H9 (cell line): Measurements from ENCODE around the gene IL11RA. TPM values are rescaled to one million over a fixed set of nuclear protein-coding genes. Genes with fewer than 3 reads are reported as not detected.

ENCODE experiments used
- DNase-seq: peaks from one replicate; pipeline ENCODE4 v3.0.0-alpha.2; 2017
- H2AFZ ChIP-seq: one replicate; pipeline ENCODE4 v1.6.1; 2013; ENCODE audit warnings: mild to moderate bottlenecking, low read length, control low read depth, moderate library complexity
- H2AK5ac ChIP-seq: 2 replicates; pipeline ENCODE4 v1.6.1; 2013; ENCODE audit warnings: low read length, control low read depth, mixed read lengths; ENCODE audit not compliant: insufficient read length
- H2BK120ac ChIP-seq: one replicate; pipeline ENCODE4 v1.6.1; 2013; ENCODE audit warnings: low read depth, mild to moderate bottlenecking, low read length, control low read depth, inconsistent platforms; ENCODE audit not compliant: poor library complexity, severe bottlenecking
- H2BK12ac ChIP-seq: 2 replicates; pipeline ENCODE4 v1.6.1; 2013; ENCODE audit warnings: low read length, control low read depth, mixed read lengths, low read depth; ENCODE audit not compliant: insufficient read length
- H2BK15ac ChIP-seq: 2 replicates; pipeline ENCODE4 v1.6.1; 2013; ENCODE audit warnings: low read depth, low read length, control low read depth
- H2BK20ac ChIP-seq: one replicate; pipeline ENCODE4 v1.6.1; 2013; ENCODE audit warnings: low read depth, mild to moderate bottlenecking, low read length, control low read depth, inconsistent platforms; ENCODE audit not compliant: poor library complexity, severe bottlenecking
- H2BK5ac ChIP-seq: 2 replicates; pipeline ENCODE4 v1.6.1; 2013; ENCODE audit warnings: low read length, control low read depth, mixed read lengths; ENCODE audit not compliant: insufficient read length
- H3K14ac ChIP-seq: 2 replicates; pipeline ENCODE4 v1.6.1; 2013; ENCODE audit warnings: low read length, control low read depth; ENCODE audit not compliant: insufficient read depth
- H3K18ac ChIP-seq: 2 replicates; pipeline ENCODE4 v1.6.1; 2013; ENCODE audit warnings: low read depth, mild to moderate bottlenecking, mixed read lengths, low read length, control low read depth; ENCODE audit not compliant: insufficient read length
- H3K23ac ChIP-seq: 2 replicates; pipeline ENCODE4 v1.6.1; 2013; ENCODE audit warnings: low read length, control low read depth, mixed read lengths, low read depth; ENCODE audit not compliant: insufficient read length
- H3K23me2 ChIP-seq: 2 replicates; pipeline ENCODE4 v1.6.1; 2013; ENCODE audit warnings: low read depth, mild to moderate bottlenecking, mixed read lengths, low read length, control low read depth; ENCODE audit not compliant: insufficient read length, poor library complexity, severe bottlenecking
- H3K27ac ChIP-seq: 2 replicates; pipeline ENCODE4 v1.5.1; 2013; ENCODE audit warnings: low read length, control low read depth, mixed read lengths, low read depth; ENCODE audit not compliant: insufficient read length
- H3K27me3 ChIP-seq: 2 replicates; pipeline ENCODE4 v1.6.1; 2013; ENCODE audit warnings: low read length, control low read depth, inconsistent platforms; ENCODE audit not compliant: insufficient read depth
- H3K4ac ChIP-seq: 2 replicates; pipeline ENCODE4 v1.6.1; 2013; ENCODE audit warnings: low read depth, mild to moderate bottlenecking, control low read depth, inconsistent platforms, low read length, moderate library complexity
- H3K4me1 ChIP-seq: 2 replicates; pipeline ENCODE4 v1.6.1; 2013; ENCODE audit warnings: low read length, control low read depth, inconsistent platforms; ENCODE audit not compliant: insufficient read depth
- H3K4me2 ChIP-seq: 2 replicates; pipeline ENCODE4 v1.6.1; 2013; ENCODE audit warnings: low read length, control low read depth, mixed read lengths; ENCODE audit not compliant: insufficient read length, insufficient read depth
- H3K56ac ChIP-seq: 2 replicates; pipeline ENCODE4 v1.6.1; 2013; ENCODE audit warnings: low read depth, mild to moderate bottlenecking, mixed read lengths, low read length, control low read depth; ENCODE audit not compliant: insufficient read length
- H3K79me1 ChIP-seq: 2 replicates; pipeline ENCODE4 v1.6.1; 2013; ENCODE audit warnings: low read depth, mild to moderate bottlenecking, moderate library complexity, low read length, control low read depth, inconsistent platforms; ENCODE audit not compliant: insufficient read depth, poor library complexity, severe bottlenecking
- H3K79me2 ChIP-seq: 2 replicates; pipeline ENCODE4 v1.6.1; 2013; ENCODE audit warnings: low read length, control low read depth, inconsistent platforms; ENCODE audit not compliant: insufficient read depth
- H3K9ac ChIP-seq: 2 replicates; pipeline ENCODE4 v1.6.1; 2013; ENCODE audit warnings: low read length, control low read depth, mixed read lengths; ENCODE audit not compliant: insufficient read length; ENCODE audit errors: extremely low read depth
- H3K9me3 ChIP-seq: one replicate; pipeline ENCODE4 v1.6.1; 2013; ENCODE audit warnings: low read depth, low read length, inconsistent platforms; ENCODE audit not compliant: control insufficient read depth
- H3T11ph ChIP-seq: one replicate; pipeline ENCODE4 v1.6.1; 2013; ENCODE audit warnings: mild to moderate bottlenecking, low read length, control low read depth, inconsistent platforms
- H4K20me1 ChIP-seq: one replicate; pipeline ENCODE4 v1.6.1; 2013; ENCODE audit not compliant: control insufficient read depth, insufficient read length, insufficient read depth
- H4K5ac ChIP-seq: 2 replicates; pipeline ENCODE4 v1.6.1; 2013; ENCODE audit warnings: low read depth, mild to moderate bottlenecking, mixed read lengths, low read length, control low read depth; ENCODE audit not compliant: insufficient read length
- H4K8ac ChIP-seq: replicated peaks from 2 replicates; pipeline ENCODE4 v1.6.1; 2013; ENCODE audit warnings: low read length, control low read depth, mixed read lengths, low read depth; ENCODE audit not compliant: insufficient read length
- H4K91ac ChIP-seq: 2 replicates; pipeline ENCODE4 v1.6.1; 2013; ENCODE audit warnings: low read depth, mild to moderate bottlenecking, moderate library complexity, mixed read lengths, low read length, control low read depth; ENCODE audit not compliant: insufficient read length
- H3K27ac Mint-ChIP-seq, 3 experiments: 2 replicates in 2 of 3; 3 replicates in 1 of 3; pipeline ENCODE4 v1.8.0; 2020 to 2021; ENCODE audit warnings: mixed read lengths in 3 of 3, mild to moderate bottlenecking in 1 of 3, moderate library complexity in 1 of 3
- H3K27me3 Mint-ChIP-seq: 2 replicates; pipeline ENCODE4 v1.8.0; 2021; ENCODE audit warnings: low read depth, mild to moderate bottlenecking, moderate library complexity, mixed read lengths
- H3K36me3 Mint-ChIP-seq, 3 experiments: 2 replicates in 2 of 3; 3 replicates in 1 of 3; pipeline ENCODE4 v1.8.0; 2020 to 2021; ENCODE audit warnings: low read depth in 3 of 3, mixed read lengths in 3 of 3; ENCODE audit not compliant: insufficient read depth in 1 of 3
- H3K4me1 Mint-ChIP-seq, 2 experiments: 2 replicates each; pipeline ENCODE4 v1.8.0; 2020; ENCODE audit warnings: mixed read lengths in 2 of 2
- H3K4me3 Mint-ChIP-seq, 2 experiments: 2 replicates in 1 of 2; 3 replicates in 1 of 2; pipeline ENCODE4 v1.8.0; 2020 to 2021; ENCODE audit warnings: mild to moderate bottlenecking in 2 of 2, mixed read lengths in 2 of 2, moderate library complexity in 1 of 2
- H3K9me3 Mint-ChIP-seq, 2 experiments: 2 replicates in 1 of 2; 3 replicates in 1 of 2; pipeline ENCODE4 v1.8.0; 2020; ENCODE audit warnings: mild to moderate bottlenecking in 2 of 2, mixed read lengths in 2 of 2, moderate library complexity in 1 of 2
- CTCF ChIP-seq: fragments of 200-600 bp; sonication (generic); conservative IDR thresholded peaks from 3 replicates; pipeline ENCODE4 v1.8.0; 2021; ENCODE audit warnings: antibody characterized with exemption, mild to moderate bottlenecking
- WGBS: extraction: QIAGEN DNeasy Blood & Tissue Kit; methylation state at CpG from one replicate; pipeline ENCODE4 v1.1.7; 2013; ENCODE audit warnings: missing lambda C conversion rate, low lambda C conversion rate, mixed read lengths; ENCODE audit not compliant: insufficient read length; ENCODE audit errors: extremely low coverage; 5-methylcytosine and 5-hydroxymethylcytosine counted together
- total RNA-seq: library from RNA; stranded (reverse); gene quantifications from 2 replicates; pipeline ENCODE4 v1.2.1, GENCODE V29; 2021

Gene IL11RA
- total RNA-seq, 1 experiment from 2014 or later, result 8.7 TPM

GRCh38 chr9:34652602-34653000 lies 616 bp downstream of the IL11RA start:
- no peaks in the 10 kb centered on the region; the same call in 1 of the 2 replicates for H3K79me2 ChIP-seq
- no peak overlapping the region for H3K4ac ChIP-seq
- peaks cover 9% of the 10 kb centered on the region for H3K23me2 ChIP-seq
- no peak overlapping the region for H2AFZ ChIP-seq
- DNase-seq, result no peak
- H2BK5ac ChIP-seq, result no peak overlapping the region
- no peak overlapping the region for H3K18ac ChIP-seq
- H3T11ph ChIP-seq, result no peak overlapping the region
- H4K5ac ChIP-seq, result no peak overlapping the region
- H4K20me1 ChIP-seq, result peaks cover 3% of the 10 kb centered on the region
- Mint-ChIP-seq H3K27me3 (peaks cover 5% of the 10 kb centered on the region), H3K27ac (peak overlapping the region in 1 of 3 experiments; percentile 46; a peak in 3 of 7 replicates), H3K36me3 (peaks cover 13 to 26% (median 23%) of the 10 kb centered on the region in 3 experiments; a peak in 5 of 7 replicates), H3K4me3 (peak overlapping the region; percentile 46 to 71; a peak in 4 of 5 replicates), H3K4me1 (peaks cover 34 to 46% of the 10 kb centered on the region in 2 experiments), H3K9me3 (no peaks in the 10 kb centered on the region)
- H4K91ac ChIP-seq, result no peak overlapping the region
- TF ChIP-seq CTCF, result no peak
- H2BK120ac ChIP-seq, result no peak overlapping the region
- H3K79me1 ChIP-seq, result no peaks in the 10 kb centered on the region
- no peak overlapping the region for H2BK20ac ChIP-seq
- H2BK12ac ChIP-seq, result no peak overlapping the region
- H3K56ac ChIP-seq, result no peak overlapping the region
- peak overlapping the region; percentile 63 for H3K4me2 ChIP-seq
- no peak overlapping the region for H3K23ac ChIP-seq
- no peak overlapping the region for H3K9ac ChIP-seq
- H3K9me3 ChIP-seq, result no peaks in the 10 kb centered on the region
- no peak overlapping the region for H2BK15ac ChIP-seq
- H4K8ac ChIP-seq, result no peak overlapping the region
- H3K14ac ChIP-seq, result no peak overlapping the region
- WGBS, result no CpG with 5 or more reads among the region's 5 CpGs
- peaks cover 7% of the 10 kb centered on the region; the same call in 1 of the 2 replicates for H3K4me1 ChIP-seq
- H2AK5ac ChIP-seq, result no peak overlapping the region
- no peak overlapping the region for H3K27ac ChIP-seq
- no peaks in the 10 kb centered on the region for H3K27me3 ChIP-seq
